HS-27A (cell line): ENCODE measurements around the gene COX15.
"Not testable (repeated sequence)": the region's sequence is repeated elsewhere in the genome, so short reads cannot be mapped to it uniquely, and the experiment has no call there.

ENCODE experiments used
- DNase-seq: peaks from one replicate; pipeline ENCODE4 v3.0.0-alpha.2; 2012; ENCODE audit warnings: low read depth, missing footprints

COX15 gene

DNA sequence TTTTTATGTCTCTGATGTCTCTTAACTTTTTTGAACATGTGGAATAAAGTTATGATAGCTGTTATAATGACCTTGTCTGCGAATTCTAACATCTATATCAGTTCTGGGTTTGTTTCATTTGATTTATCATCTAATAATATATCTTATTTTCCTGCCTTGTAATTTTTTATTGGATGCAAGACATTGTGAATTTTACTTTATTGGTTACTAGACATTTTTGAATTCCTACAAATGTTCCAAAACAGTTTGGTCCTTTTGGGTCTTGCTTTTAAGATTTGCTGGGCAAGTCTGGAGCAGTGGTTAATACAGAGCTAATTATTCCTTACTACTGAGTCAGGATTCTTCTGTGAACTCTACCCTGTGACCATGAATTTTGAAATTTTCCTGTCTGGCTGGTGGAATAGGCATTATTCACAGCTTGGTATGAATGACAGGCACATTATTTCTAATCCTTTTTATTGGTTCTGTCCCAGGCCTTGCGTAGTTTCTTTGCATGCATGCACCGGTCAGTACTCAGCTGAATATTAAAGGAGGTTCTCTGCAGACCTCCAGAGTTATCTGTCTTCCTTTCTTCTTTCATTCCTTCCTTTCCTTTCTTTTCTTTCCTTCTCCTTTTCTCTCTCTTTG, 9.1 kb upstream of the COX15 start:
- DNase-seq = no peak

DNA sequence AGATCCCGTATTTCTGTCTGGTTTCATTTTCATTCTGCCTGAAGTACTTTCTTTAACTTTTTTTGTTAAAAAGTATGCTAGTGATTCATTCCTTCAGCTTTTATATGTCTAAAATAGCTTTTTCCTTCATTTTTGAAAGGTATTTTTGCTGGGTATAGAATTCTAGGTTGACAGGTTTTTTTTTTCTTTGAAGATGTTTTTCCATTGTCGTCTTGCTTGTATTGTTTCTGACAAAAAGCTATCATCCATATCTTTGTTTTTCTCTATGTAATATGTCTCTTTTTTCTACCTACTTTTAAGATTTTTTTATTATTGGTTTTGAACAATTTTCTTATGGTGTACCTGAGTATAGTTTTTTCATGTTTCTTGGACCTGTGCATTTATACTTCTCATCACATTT, 8.3 kb upstream of the COX15 start:
- DNase-seq = no peak

DNA sequence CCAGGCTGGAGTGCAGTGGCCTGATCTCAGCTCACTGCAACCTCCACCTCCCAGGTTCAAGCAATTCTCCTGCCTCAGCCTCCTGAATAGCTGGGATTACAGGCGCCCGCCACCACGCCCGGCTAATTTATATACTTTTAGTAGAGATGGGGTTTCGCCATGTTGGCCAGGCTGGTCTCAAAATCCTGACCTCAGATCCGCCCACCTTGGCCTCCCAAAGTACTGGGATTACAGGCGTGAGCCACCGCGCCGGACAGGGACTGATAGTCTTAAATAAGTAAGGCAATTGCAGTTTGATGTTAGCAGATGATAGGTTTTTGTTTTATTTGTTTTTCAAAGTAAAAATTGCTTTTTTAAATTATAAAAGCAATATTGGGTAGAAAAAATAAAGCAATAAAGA, 2.2 kb upstream of the COX15 start:
- not testable (repeated sequence) for DNase-seq

DNA sequence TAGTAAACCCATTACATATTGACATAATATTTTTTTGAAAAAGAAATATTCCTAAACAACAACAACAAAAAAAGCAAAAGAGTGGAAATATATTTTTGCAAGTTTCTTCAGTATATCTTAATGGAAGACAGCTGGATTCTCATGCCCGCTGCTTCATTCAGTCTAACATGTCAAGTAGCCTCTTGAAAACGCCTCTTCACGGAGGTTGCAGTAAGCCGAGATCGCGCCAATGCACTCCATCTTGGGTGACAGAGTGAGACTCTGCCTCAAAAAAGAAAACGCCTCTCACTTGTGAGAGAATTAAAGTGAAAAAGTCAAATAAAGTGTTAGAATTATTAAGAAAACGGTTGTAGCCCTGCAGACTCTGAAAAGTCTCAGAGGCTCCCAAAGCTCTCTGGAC, 1.4 kb upstream of the COX15 start:
- DNase-seq = no peak

DNA sequence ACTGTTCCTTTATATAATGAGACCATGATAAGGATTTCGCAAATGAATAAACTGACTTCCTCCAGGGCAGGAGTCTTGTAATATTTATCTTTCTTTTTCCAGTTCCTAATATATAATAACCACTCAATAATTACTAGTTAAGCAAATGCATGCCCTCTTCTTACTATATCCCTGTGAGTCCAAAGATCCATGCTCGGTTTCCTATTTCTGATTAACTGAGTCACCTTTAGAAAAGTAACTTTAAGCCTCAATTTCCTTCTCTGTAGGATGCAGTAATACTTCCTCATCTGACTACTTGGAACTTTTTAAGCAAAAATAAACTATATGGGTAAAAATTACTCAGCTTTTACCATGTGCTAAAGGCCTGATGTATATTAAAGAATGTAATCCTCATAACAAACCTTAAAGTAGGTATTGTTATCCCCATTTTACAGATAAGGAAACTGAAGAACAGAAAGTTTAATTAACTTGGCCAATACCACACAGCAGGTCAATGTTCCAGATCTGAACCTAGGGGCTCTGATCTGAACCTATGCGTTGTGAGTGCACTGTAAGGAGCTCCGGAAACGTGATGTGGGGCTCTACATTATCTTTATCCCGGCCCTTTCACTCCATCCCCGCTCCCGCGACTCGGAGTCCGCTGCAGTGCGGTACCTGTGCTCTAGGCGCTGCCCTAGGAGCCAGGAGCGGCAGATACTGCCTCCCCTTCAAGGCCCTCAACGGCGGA, 458 bp downstream of the COX15 start:
- DNase-seq = no peak

DNA sequence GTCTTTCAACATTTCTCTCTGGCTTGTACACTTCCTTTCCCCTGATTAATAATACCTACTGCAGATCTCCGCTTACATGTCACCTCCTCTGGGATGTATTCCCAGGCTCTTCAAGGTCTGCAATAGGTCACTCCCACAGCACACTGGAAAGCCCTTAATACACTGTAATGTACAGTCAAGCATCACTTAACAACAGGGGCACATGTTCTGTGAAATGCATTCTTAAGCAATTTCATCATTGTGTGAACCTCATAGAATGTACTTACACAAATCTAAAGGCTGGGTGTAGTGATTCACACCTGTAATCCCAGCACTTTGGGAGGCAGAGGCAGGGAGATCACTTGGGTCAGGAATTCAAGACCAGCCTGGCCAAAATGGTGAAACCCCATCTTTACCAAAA, 1.9 kb downstream of the COX15 start:
- DNase-seq = no peak

DNA sequence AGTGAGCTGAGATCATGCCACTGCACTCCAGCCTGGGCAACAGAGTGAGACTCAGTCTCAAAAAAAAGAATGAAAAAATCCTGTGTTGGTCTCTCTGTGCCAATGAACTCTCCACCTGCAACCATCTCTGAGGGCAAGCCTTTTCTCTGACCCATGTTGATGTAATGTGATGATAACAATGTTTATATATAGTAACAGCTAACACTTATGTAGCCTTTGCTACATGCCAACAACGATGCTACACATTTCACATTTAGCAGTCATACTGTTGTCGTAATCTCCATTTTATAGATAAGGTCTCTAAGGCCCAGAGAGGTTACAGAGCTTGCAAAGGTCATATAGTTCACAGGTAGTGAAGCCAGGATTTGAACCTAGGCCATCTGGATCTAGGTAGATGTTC, 11.5 kb downstream of the COX15 start:
- no peak for DNase-seq

DNA sequence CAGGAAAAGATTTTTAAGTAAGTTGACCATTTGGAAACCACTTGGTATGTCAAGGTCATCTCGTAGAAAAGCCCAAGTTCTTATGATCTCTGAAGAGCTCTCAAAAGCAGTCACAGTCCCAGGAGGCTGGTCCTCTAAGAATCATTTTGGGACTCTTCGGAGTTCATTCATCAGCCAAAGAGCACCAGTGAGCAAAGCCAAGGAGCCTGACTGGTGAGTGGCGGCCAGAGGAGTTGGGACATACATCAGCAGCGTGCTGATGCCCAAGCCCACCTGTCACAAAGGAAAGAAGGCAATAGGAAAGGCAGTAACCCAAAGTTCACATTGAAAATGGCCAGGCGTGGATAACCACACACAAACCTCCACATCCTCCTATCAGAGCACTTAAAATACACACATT, 17.5 kb downstream of the COX15 start:
- no peak for DNase-seq

DNA sequence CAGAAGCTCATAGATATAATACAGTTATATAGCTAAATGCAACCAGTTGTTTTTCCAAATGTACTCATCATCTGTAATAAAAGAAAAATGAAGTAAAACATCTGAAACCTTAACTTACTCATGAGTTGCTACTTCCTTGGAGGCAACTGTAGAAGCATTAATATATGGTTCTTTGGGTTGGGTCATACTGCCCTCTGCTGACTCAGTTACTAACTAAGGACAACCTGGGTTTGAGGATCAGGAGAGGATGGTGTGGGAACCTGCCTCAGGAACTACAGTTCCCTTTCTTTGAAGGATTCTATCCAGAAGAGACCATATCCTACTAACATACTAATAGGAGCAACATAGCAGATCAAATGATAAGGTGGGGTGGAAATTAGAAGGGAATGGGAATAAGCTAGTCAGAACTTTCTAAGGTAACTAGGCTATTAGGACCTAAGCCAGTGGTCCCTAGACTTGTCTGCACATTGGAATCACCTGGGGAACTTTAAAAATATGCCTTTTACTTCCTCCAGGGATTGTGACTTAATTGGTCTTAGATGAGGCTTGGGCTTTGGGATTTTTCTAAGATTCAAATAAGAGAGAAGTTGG, 20.7 kb downstream of the COX15 start:
- DNase-seq = no peak

DNA sequence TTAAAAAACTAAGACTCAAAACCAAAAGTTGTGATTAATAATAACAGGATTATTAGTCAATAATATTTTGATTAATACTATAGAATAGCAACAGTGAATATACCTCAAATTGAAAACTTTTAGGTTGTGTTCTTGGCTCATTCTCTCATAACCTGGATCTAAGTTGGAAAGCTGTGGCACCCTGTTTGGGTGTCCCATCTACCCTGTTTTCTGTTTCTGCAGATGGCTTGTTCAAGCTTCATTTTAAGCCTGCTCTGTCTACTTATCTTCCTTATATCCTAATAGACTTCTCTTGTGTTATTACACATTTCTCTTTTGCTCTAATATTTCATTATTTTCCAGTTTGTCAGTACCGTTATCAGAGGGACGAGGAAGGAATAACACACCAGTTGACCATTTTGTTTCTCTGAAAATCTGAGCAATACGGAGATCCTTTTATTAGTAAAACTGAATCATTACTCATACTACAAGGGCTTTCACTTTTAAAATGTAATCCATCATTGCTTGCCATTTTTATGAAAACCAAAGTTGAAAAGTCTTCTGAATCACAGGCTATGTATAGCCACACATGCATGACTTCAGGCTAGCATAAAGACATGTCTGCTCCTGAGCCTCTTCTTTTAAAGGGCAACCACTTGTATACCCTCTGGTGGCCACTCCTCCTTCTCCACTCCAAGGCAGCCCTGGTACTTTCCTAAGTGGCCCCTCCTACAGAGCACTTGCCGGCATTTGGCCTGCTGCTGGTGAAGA, 22.3 kb downstream of the COX15 start:
- DNase-seq = no peak

DNA sequence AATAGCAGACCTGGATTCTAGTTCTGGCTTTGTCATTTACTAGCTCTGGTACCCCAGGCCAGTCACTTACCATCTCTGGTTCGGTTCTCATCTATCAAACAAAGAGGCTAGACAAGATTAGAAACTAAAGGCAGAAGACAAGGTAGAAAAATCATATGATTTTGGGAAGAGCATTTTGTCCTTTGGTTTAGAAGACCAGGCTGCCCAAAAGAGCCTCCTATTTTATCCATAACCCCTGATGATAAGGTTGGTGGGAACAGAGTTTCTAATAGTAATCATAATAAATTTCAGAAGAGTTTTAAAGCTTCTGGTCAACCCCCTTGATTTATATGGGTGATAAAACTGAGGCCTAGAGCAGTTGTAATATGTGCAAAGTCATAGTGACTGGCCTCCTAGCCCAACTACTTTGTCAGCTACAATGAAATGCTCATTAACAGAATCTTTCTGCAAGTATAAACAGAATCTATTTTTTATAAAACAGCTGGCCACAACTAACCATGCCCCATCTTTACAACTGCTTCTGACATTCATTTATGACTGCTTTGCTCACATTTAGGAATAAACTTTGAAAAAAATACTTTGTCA, 23.4 kb downstream of the COX15 start:
- no peak for DNase-seq

DNA sequence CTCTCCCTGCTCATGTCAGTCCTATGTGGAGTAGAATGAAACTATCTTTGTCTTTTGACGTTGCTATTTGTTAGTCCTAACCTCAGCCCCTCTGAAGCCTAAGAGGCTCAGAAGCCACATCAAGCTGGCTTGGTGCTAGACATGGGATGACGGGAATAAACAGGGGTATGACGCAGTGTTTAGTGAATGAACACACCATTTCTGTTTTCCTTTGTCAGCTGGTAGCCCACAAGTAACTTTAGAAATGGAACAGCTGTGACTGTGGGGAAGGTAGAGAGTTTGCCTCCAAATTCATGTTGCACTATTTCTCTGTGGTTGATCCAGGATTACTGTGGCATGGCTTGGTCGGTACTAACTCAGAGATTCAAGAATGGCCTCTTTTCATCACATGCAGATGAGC, 31.3 kb downstream of the COX15 start:
- DNase-seq = no peak

DNA sequence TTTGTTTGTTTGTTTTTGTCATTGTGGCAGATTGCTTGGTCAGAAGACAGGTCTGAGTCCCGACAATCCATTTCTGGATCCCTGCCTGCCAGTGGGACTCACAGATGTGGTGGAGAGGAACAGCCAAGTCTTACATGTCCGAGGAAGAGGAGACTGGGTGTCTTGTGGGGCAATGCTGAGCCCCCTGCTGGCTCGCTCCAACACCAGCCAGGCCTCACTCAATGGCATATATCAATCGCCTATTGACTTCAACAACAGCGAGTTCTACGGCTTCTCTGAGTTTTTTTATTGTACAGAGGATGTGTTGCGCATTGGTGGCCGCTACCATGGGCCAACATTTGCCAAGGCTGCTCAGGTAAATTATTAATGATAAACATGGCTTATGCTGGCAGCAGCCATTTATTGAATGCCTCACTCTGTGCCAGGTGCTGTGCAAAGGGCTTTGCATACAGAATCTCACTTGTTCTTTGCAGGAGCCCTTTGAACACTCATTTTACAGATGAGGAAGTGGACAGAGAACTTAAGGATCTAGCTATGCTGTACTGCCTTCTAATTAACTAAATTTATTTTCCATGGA, 33.3 kb downstream of the COX15 start:
- no peak for DNase-seq

DNA sequence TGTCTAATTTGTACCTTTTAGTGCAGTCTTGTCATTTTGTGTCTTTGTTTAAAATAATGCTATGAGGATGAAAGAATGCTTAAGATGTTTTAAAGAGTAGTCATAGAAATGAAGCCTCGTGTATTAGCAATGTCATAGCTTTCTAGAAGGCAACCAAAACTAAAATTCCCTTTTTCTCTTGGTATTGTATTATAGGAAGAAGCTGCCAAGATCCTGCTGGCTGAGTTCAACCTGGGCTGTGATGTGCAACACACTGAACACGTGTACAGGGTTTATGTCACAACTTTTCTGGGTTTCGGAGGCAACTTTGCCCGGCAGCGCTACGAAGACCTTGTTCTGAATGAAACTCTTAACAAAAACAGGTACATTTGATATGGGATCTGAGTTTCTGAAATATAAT, 36.2 kb downstream of the COX15 start:
- no peak for DNase-seq

DNA sequence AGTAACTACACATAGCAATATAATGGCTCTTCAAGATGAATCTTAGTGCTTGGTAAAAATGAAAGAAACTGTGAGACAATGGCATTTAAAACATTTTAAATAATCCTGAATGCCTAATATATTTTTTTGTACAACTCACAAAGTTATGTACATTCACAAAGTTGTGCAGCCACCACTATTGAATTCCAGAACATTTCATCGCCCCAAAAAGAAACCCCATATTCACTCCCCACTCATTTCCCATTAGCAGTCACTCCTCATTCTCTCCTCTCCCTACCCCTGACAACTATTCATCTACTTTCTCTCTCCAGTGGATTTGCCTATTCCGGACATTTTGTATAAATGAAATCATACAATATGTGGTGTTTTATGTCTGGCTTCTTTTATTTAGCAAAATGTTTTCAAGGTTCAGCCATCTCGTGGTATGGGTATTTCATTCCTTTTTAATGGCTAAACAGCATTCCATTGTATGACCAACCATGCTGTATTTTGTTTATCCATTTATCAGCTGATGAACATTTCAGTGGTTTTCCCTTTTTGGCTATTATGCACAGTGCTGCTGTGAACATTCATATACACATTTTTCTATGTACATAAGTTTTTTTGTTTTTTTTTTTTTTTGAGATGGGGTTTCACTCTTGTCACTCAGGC, 37.9 kb downstream of the COX15 start:
- DNase-seq = peak; percentile 26

DNA sequence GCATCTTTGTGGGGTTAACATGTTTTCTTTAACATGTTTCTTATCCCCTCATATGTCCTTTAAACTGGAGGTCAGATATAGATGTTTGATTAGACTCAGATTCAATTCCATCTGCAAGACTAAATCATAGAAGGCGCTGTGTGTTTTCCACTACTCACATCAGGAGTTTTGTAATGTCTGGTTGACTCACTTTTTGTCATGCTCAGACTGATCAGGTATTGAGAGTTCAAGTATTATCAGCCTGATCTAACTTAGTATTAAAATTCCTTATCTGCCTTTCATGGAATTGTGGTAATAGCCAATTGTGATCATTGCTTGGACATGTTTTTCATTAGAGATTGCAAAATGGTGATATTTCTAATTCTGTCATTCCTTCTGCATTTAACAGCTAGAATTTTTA, 42.5 kb downstream of the COX15 start:
- DNase-seq = no peak

DNA sequence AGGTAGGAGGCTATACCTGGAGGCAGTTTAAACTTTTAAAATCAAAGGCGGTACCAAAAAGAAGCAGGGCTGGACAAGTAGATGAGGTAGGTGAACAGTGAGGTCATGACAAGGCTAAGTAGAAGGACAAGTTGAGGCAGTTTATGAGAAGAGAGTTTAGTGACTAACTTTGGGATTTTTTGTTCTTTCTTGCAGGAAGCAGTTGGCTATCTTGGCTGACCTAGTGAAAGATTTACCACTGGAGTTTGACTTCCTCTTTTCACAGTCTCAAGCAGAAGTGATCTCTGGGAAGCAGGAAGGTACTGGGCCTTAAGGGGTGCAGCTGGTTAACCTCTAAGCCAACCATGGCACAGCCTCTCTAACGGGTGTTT, 46.3 kb downstream of the COX15 start:
- DNase-seq = no peak

DNA sequence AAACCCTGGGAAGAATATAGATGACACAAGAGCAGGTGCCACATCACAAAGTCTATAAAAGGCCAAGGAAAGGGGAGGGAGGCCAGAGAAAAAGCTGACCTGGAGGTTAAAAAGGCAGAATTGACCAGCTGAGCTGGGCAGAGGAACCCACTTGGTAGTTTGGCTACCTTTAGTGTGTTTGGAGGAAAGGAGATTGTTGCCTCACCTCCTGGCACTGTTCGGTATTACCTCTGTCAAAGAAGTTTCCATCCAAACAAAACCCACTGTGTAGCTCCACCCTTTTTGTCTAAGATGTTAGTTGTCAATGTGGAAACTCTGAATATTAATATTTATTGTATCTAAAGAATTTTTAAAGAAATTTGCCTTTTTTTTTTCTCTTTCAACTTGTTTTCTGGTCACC, 49.2 kb downstream of the COX15 start:
- DNase-seq = no peak
